Type B pancreatic cell (in vitro differentiated cells): ENCODE data around the gene SHC1. TPM values are rescaled to one million over a fixed set of nuclear protein-coding genes. Genes with fewer than 3 reads are reported as not detected.

Experiments
- DNase-seq: peaks from one replicate; pipeline ENCODE4 v3.0.0; 2021; ENCODE audit warnings: mixed read lengths; ENCODE audit not compliant: unreplicated experiment; ENCODE audit errors: extremely low spot score
- H3K27ac Mint-ChIP-seq: 2 replicates; pipeline ENCODE4 v1.8.0; 2021; ENCODE audit warnings: mild to moderate bottlenecking, mixed read lengths
- H3K27me3 Mint-ChIP-seq: 2 replicates; pipeline ENCODE4 v1.8.0; 2021; ENCODE audit warnings: mixed read lengths
- H3K36me3 Mint-ChIP-seq: 2 replicates; pipeline ENCODE4 v1.8.0; 2021; ENCODE audit warnings: mixed read lengths
- H3K4me1 Mint-ChIP-seq: one replicate; pipeline ENCODE4 v1.8.0; 2021; ENCODE audit warnings: mixed read lengths; ENCODE audit not compliant: unreplicated experiment
- H3K4me3 Mint-ChIP-seq: 2 replicates; pipeline ENCODE4 v1.8.0; 2021; ENCODE audit warnings: mild to moderate bottlenecking, mixed read lengths
- H3K9me3 Mint-ChIP-seq: 2 replicates; pipeline ENCODE4 v1.8.0; 2021; ENCODE audit warnings: mixed read lengths
- CTCF ChIP-seq: fragments of 200-600 bp; sonication (generic); conservative IDR thresholded peaks from 2 replicates; pipeline ENCODE4 v1.5.0; 2021; ENCODE audit warnings: antibody characterized with exemption, mild to moderate bottlenecking
- microRNA-seq: library from miRNA; unstranded; fragments of <30 nt; microRNA quantifications from one replicate; pipeline ENCODE4, GENCODE V29; 2020
- total RNA-seq: library from RNA; stranded (reverse); gene quantifications from 2 replicates; pipeline ENCODE4 v1.2.1, GENCODE V29; 2021; ENCODE audit warnings: low replicate concordance

Gene SHC1
- total RNA-seq, 1 donor from 2014 or later: 87.8 TPM

GRCh38 chr1:154913273-154913672 is 57.3 kb downstream of the SHC1 start:
- TF ChIP-seq CTCF: no peak
- Mint-ChIP-seq H3K36me3 (peaks cover 7% of the 10 kb centered on the region), H3K4me3 (no peak overlapping the region), H3K27me3 (no peaks in the 10 kb centered on the region), H3K4me1 (no peaks in the 10 kb centered on the region), H3K27ac (no peak overlapping the region), H3K9me3 (peaks cover 6% of the 10 kb centered on the region)
- no peak for DNase-seq

- Mint-ChIP-seq H3K4me1 (no peaks in the 10 kb centered on the region), H3K9me3 (peaks cover 10% of the 10 kb centered on the region), H3K4me3 (no peak overlapping the region), H3K27ac (no peak overlapping the region), H3K27me3 (no peaks in the 10 kb centered on the region), H3K36me3 (peaks cover 7% of the 10 kb centered on the region)
- DNase-seq: no peak
- TF ChIP-seq CTCF: no peak
Observed at GRCh38 chr1:154912755-154913154, 57.8 kb downstream of the SHC1 start.

Small RNA genes lying within 50 kb of the gene (microRNA-seq; reads per million reads assigned to microRNA genes)
- gene MIR4258: not detected

Other genes starting within 250 kb of the SHC1 start
- 0.45 and 3.8 TPM in 2 replicates for gene KCNN3, start 100.5 kb downstream of the SHC1 start, total RNA-seq
- 30.3 and 46.2 TPM in 2 replicates for gene PMVK, start 34.0 kb downstream of the SHC1 start, total RNA-seq
- 57.3 and 65.8 TPM in 2 replicates for gene PBXIP1, start 14.6 kb downstream of the SHC1 start, total RNA-seq
- 48.1 and 49.0 TPM in 2 replicates for gene PYGO2, start 9.0 kb downstream of the SHC1 start, total RNA-seq
- gene CKS1B, start 3.9 kb upstream of the SHC1 start, total RNA-seq: 58.8 and 119 TPM in 2 replicates
- gene FLAD1, start 12.6 kb upstream of the SHC1 start, total RNA-seq: 51.4 and 59.0 TPM in 2 replicates
- gene LENEP, start 22.8 kb upstream of the SHC1 start, total RNA-seq: 0.52 and 1.1 TPM in 2 replicates
- gene ZBTB7B, start 32.1 kb upstream of the SHC1 start, total RNA-seq: 38.1 and 75.9 TPM in 2 replicates
- gene DCST2, start 63.0 kb upstream of the SHC1 start, total RNA-seq: 1.6 and 2.4 TPM in 2 replicates
- gene DCST1, start 63.1 kb upstream of the SHC1 start, total RNA-seq: not detected in 2 replicates
- gene ADAM15, start 80.6 kb upstream of the SHC1 start, total RNA-seq: 61.9 and 69.0 TPM in 2 replicates
- gene EFNA4, start 93.0 kb upstream of the SHC1 start, total RNA-seq: 21.2 and 22.1 TPM in 2 replicates
- 3.4 and 4.7 TPM in 2 replicates for gene EFNA3, start 108.1 kb upstream of the SHC1 start, total RNA-seq
- 26.1 and 69.9 TPM in 2 replicates for gene EFNA1, start 157.1 kb upstream of the SHC1 start, total RNA-seq
- 27.8 and 43.0 TPM in 2 replicates for gene SLC50A1, start 165.1 kb upstream of the SHC1 start, total RNA-seq
- gene DPM3, start 169.8 kb upstream of the SHC1 start, total RNA-seq: 73.9 and 75.3 TPM in 2 replicates
- gene KRTCAP2, start 202.6 kb upstream of the SHC1 start, total RNA-seq: 173 and 179 TPM in 2 replicates
- 2.0 and 8.1 TPM in 2 replicates for gene TRIM46, start 203.1 kb upstream of the SHC1 start, total RNA-seq
- gene THBS3, start 237.2 kb upstream of the SHC1 start, total RNA-seq: 23.2 and 28.0 TPM in 2 replicates
- 34.0 and 44.2 TPM in 2 replicates for gene MTX1, start 237.9 kb upstream of the SHC1 start, total RNA-seq